Measurements from ENCODE around the gene PPIE.
"Not testable (repeated sequence)": the region's sequence is repeated elsewhere in the genome, so short reads cannot be mapped to it uniquely, and the experiment has no call there.

The PPIE gene

DNA sequence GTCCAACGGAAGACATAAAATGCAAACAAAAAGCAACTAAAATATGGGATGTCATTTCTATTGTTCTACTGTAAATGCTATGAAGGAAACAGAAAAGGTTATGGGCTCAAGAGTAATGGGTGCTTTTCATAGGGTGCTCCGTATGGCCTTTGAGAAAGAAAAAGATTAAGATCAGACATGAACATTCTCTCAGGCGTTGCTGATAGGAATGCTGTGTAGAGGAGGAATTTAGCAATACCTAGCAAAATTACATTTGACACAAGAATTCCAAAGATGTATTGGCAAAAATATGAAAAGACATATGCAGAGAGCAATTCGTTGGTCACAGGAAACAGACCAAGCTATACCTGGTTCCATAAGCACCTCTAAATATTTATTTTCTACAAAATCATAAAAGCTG, 38.2 kb downstream of the PPIE start:
- Mint-ChIP-seq H3K36me3 (no peaks in the 10 kb centered on the region), H3K27ac (peak overlapping the region; percentile 76), H3K9me3 (no peaks in the 10 kb centered on the region), H3K4me1 (peaks cover 34% of the 10 kb centered on the region), H3K4me3 (no peak overlapping the region), H3K27me3 (no peaks in the 10 kb centered on the region)
- ATAC-seq, result no peak

DNA sequence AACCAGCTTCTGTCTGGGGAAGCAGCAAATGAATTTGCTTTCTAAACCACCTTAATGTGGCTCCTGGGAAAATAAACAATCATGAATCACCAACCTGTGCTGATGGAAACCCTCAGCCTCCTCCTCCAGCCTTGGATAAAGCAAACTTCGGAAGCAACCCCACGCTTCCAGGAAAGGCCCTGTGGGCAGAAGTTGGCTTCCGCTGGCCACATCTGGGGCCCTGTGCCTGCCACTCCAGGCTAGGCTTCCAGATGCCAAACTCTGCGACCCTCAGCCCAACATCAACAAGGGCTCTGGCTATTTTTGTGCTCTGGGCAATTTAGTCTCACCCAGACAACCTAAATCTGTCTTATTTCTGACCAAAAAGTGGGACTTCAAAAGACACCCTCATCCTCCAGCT, 38.6 kb downstream of the PPIE start:
- no peaks in the 10 kb centered on the region for H3K27me3 Mint-ChIP-seq
- no peak overlapping the region for H3K27ac Mint-ChIP-seq
- no peak for ATAC-seq
- H3K36me3 Mint-ChIP-seq, result no peaks in the 10 kb centered on the region
- no peak overlapping the region for H3K4me3 Mint-ChIP-seq
- no peaks in the 10 kb centered on the region for H3K9me3 Mint-ChIP-seq
- H3K4me1 Mint-ChIP-seq, result peaks cover 34% of the 10 kb centered on the region

DNA sequence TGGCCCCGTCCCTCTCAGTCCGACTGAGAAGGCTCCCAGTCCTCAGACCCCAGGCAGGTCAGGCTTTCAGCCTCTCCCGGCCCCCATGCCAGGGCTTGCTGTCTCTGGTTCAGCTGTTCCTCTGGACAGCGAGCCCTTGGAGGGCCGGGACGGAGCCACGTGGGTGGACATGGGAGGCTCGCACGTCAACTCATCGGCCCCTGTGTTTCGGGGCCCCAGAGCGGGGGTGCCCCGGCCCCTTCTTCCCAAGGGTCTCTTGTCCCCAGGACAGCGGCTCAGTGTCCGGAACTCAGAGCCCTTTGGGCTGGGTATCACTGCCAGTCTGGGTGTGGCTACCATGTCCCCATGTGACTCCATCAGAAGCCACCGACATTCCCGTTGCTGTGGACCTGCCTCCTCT, 39.2 kb downstream of the PPIE start:
- H3K36me3 Mint-ChIP-seq, ATAC-seq, H3K4me3 Mint-ChIP-seq, H3K9me3 Mint-ChIP-seq, H3K27ac Mint-ChIP-seq, H3K27me3 Mint-ChIP-seq: not testable (repeated sequence)
- peaks cover 34% of the 10 kb centered on the region for H3K4me1 Mint-ChIP-seq

DNA sequence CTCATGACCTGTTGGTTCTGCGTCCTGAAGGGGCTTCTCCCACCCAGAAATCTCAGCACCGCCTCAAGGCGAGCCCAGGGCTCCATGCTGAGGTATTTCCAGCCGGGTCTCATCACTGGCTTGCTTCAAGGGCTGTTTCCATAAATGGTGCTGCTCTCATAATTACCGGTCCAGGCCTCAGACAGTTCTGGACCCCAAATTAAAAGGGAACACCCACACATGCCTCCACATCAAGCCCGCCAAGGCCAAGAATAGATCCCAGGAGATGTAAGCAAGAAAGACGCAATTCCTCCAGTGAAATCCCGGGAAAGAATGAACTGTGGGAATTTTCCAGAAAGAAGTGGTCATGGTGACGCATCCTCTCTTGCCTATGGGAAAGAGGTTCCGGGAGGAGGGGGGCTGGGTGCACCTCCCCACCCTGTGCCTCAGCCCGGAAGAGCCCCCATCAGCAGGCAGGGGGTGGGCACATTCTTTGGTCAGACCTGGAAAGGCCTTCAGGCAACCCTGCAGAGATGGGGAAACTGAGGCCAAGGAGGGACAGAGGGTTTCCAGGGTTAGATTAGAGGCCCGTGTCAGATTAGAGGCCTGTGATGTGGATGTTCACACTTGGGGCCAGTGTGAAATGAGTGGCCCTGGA, 39.9 kb downstream of the PPIE start:
- H3K36me3 Mint-ChIP-seq, H3K27me3 Mint-ChIP-seq, ATAC-seq, H3K9me3 Mint-ChIP-seq, H3K27ac Mint-ChIP-seq, H3K4me3 Mint-ChIP-seq: not testable (repeated sequence)
- peaks cover 34% of the 10 kb centered on the region for H3K4me1 Mint-ChIP-seq

DNA sequence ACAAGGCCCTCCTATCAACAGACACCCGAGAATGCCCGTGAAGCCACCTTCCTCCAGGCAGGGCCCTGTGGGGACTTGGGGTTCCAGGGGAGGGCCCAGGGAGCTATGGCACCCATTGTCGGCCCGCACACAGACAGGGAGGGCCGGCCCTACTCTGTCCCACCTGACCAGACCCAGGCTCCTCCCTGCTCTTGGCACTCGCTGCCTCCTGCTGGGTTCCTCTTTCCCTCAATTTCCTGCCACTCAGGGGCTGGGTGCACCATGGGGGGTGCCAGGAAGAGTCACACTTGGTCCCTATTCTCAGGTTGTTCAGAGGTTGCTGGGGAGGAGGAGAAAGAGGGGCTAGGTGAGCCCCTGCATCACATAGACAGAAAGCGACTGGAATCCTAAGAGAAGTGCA, 40.5 kb downstream of the PPIE start:
- no peak for ATAC-seq
- Mint-ChIP-seq H3K27me3 (no peaks in the 10 kb centered on the region), H3K4me3 (no peak overlapping the region), H3K9me3 (no peaks in the 10 kb centered on the region), H3K27ac (peak overlapping the region; percentile 6), H3K4me1 (peaks cover 34% of the 10 kb centered on the region), H3K36me3 (peaks cover 12% of the 10 kb centered on the region)

DNA sequence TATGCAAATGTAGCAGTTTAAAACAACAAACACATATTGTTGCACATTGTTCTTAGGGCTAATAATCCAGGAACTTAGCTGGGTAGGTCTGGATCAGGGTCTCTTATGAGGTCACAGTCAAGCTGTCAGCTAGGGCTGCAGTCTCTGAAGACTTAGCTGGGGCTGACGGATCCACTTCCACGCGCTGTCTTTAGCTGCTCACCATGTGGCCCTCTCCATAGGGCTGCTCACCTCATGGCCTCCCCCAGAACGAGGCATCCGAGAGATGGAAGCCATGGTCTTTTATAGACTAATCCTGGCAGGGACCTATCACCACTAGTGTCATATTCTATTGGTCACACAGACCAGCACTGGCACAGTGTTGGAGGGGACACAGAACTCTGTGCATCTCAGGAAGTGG, 41.1 kb downstream of the PPIE start:
- peaks cover 34% of the 10 kb centered on the region for H3K4me1 Mint-ChIP-seq
- ATAC-seq, result no peak
- no peaks in the 10 kb centered on the region for H3K27me3 Mint-ChIP-seq
- H3K9me3 Mint-ChIP-seq, result no peaks in the 10 kb centered on the region
- peaks cover 12% of the 10 kb centered on the region for H3K36me3 Mint-ChIP-seq
- H3K4me3 Mint-ChIP-seq, result no peak overlapping the region
- no peak overlapping the region for H3K27ac Mint-ChIP-seq

DNA sequence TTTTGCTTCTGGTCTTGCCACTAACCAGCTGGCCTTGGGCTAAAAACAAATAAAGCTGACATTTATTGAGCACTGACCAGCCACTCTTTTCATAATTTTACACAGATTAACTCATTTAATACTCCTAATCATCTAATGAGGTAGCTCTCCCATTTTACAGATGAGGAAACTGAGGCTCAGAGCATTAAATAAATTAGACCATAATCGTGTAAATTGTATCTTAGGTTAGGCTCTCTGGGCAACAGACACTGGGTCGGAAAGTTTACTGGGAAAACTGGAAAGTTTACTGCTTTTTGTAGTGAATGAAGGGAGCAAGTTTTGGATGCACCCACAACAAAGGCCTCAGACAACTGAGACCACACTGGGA, 42.6 kb downstream of the PPIE start:
- Mint-ChIP-seq H3K4me3 (no peak overlapping the region), H3K36me3 (peaks cover 12% of the 10 kb centered on the region), H3K9me3 (no peaks in the 10 kb centered on the region), H3K27ac (no peak overlapping the region), H3K4me1 (peaks cover 27% of the 10 kb centered on the region), H3K27me3 (no peaks in the 10 kb centered on the region)
- no peak for ATAC-seq

DNA sequence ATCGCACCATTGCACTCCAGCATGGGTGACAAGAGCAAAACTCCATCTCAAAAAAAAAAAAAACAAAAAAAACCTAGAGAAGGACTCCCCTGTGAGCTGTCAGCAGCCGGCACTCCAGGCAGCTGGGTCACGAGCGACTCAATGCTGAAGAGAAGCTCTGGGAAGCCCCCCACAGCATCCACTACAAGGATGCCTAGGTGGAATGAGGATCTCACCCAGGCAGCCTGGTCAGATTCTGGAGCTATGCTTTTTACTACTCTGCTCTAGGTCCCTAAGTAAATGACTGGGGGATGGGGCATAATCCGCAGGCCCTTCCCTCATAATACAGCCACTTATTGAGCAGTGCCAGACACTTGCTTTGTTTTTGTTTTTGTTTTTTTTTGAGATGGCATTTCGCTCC, 43.4 kb downstream of the PPIE start:
- no peak for ATAC-seq
- H3K27ac Mint-ChIP-seq, result no peak overlapping the region

DNA sequence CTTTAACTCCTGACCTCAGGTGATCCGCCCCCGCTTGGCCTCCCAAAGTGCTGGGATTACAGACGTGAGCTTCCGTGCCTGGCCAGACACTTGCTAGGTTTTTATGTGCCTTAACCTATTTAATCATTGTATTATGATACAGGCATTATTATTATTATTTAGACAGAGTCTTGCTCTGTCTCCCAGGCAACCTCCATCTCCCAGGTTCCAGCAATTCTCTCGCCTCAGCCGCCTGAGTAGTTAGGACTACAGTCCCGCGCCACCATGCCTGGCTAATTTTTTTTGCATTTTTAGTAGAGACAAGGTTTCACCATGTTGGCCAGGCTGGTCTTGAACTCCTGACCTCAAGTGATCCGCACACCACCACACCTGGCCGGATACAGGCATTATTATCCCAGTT, 44.0 kb downstream of the PPIE start:
- H3K27me3 Mint-ChIP-seq, ATAC-seq, H3K27ac Mint-ChIP-seq, H3K9me3 Mint-ChIP-seq, H3K4me3 Mint-ChIP-seq: not testable (repeated sequence)
- Mint-ChIP-seq H3K36me3 (peaks cover 12% of the 10 kb centered on the region), H3K4me1 (peaks cover 27% of the 10 kb centered on the region)

More for the DNA sequence above, 43.4 kb downstream of the PPIE start:
- Mint-ChIP-seq H3K27me3 (no peaks in the 10 kb centered on the region), H3K36me3 (peaks cover 12% of the 10 kb centered on the region), H3K9me3 (no peaks in the 10 kb centered on the region), H3K4me3 (no peak overlapping the region), H3K4me1 (peaks cover 27% of the 10 kb centered on the region)

DNA sequence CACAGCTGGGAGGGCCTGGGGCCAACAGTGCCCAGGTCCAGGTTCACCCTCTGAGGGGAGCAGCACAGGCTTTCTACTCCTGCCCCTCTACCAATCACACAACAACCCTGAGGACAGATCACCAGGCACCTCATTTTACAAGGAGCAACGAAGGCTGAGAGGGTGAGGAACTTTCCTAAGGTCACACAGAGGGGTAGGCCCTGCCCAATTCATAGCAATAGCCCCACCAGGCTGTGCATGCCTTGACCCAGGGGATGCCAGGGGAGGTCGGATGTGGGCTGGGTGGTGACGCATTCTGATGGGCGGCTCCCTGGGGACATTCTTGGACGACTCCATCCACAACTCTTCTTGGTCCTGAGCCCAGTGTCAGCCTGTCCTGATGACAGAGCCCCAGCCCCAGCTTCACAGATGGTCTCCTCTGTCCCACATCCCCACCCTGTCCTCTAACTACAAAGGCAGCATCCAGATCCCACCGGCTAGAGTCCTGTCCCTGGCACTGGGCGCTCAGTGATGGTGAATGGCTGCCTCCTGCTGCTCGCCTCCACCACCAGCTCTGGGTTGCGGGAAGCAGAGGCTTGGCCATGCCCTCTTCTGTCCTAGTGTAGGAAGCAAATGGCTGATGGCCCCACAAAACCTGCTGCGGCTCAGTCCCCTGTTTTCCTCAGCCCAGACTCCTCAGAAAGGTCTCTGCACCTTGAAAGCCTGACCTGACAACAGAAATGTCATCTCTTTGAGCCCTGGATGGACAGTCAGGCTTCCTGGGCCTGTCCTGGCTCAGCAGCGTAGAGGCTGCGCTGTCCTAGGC, 47.8 kb downstream of the PPIE start:
- Mint-ChIP-seq H3K36me3 (peaks cover 12% of the 10 kb centered on the region), H3K4me1 (peaks cover 32% of the 10 kb centered on the region), H3K4me3 (peak overlapping the region; percentile 69), H3K27ac (peak overlapping the region; percentile 39)
- not testable (repeated sequence) for H3K9me3 Mint-ChIP-seq, H3K27me3 Mint-ChIP-seq
- peak; percentile 44 for ATAC-seq

DNA sequence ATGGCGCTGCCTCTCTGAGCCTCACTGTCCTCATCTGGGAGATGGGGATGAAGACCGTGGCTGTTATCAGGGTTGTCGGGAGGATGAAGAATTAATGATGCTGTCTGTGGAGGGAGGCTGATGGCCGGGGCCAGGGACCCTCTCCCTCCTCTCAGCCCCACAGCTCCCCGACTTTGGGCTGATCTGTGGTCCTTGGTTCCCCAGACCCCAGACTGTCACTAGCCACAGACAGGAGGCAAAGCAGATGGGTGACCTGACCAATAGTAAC, 48.4 kb downstream of the PPIE start:
- H3K27me3 Mint-ChIP-seq, ATAC-seq, H3K9me3 Mint-ChIP-seq: not testable (repeated sequence)
- Mint-ChIP-seq H3K27ac (peak overlapping the region; percentile 39), H3K4me3 (peak overlapping the region; percentile 69), H3K4me1 (peaks cover 34% of the 10 kb centered on the region), H3K36me3 (peaks cover 12% of the 10 kb centered on the region)

DNA sequence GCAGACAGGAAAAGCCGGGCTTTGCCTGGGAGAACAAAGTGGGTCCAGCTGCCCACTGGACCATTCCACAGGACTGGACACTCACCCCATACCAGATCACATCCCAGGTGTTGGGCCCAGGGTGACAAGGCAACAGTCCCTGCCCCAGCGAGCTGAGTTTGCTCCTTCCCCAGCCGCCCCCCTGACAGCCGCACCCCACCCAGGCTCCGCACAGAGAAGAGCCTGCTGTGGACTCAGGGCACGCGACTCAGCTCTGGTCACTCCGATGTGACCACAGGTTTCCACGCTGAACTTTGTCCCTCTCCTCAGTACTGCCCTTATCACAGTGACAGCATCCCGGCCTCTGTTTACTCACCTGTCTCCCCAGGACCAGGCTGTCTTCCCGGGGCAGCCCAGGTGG, 48.8 kb downstream of the PPIE start:
- H3K4me1 Mint-ChIP-seq, result peaks cover 38% of the 10 kb centered on the region
- H3K4me3 Mint-ChIP-seq, result peak overlapping the region; percentile 69
- peaks cover 16% of the 10 kb centered on the region for H3K36me3 Mint-ChIP-seq
- no peaks in the 10 kb centered on the region for H3K9me3 Mint-ChIP-seq
- H3K27ac Mint-ChIP-seq, result peak overlapping the region; percentile 39
- ATAC-seq, result no peak
- no peaks in the 10 kb centered on the region for H3K27me3 Mint-ChIP-seq

DNA sequence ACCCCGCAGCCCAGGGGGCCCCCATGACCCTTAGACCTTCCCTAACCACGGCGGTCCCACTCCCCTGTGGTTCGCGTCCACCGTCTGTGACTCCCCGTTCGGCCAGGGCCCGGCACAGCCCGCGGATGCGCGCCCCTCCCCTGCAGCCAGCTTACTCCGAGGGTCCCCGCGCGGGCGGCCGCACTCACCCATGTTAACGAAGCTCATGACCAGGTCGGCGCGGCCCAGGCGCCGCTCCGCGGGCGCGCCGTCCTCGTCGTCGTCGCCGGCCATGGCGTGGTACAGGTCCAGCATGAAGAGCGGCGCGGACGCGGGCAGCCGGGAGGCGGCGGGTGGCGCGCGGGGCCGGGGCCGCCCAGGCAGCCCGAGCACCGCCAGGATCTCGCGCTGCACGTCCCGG, 49.3 kb downstream of the PPIE start:
- ATAC-seq, H3K27me3 Mint-ChIP-seq, H3K9me3 Mint-ChIP-seq: not testable (repeated sequence)
- peak overlapping the region; percentile 69 for H3K4me3 Mint-ChIP-seq
- H3K4me1 Mint-ChIP-seq, result peaks cover 43% of the 10 kb centered on the region
- peaks cover 19% of the 10 kb centered on the region for H3K36me3 Mint-ChIP-seq
- peak overlapping the region; percentile 39 for H3K27ac Mint-ChIP-seq

DNA sequence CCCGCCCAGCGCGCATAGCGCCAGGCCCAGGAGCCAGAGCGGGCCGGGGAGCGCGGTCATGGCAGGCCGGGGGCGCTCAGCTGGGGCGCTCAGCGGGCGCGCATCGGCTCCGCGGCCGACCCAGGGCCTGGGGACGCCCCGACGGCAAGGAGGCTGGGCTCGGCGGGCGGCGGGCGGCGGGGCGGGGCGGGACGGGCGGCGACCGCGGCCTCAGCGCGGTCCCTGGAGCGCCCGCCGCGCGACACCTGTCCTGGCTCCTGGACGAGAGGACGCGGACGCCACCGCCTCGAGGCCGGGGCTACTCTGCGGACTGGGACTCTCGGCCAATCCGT, 49.7 kb downstream of the PPIE start:
- H3K4me3 Mint-ChIP-seq, result peak overlapping the region; percentile 31
- ATAC-seq, result peak; percentile 31
- no peak overlapping the region for H3K27ac Mint-ChIP-seq
- peaks cover 19% of the 10 kb centered on the region for H3K36me3 Mint-ChIP-seq
- H3K27me3 Mint-ChIP-seq, result no peaks in the 10 kb centered on the region
- no peaks in the 10 kb centered on the region for H3K9me3 Mint-ChIP-seq
- peaks cover 47% of the 10 kb centered on the region for H3K4me1 Mint-ChIP-seq

DNA sequence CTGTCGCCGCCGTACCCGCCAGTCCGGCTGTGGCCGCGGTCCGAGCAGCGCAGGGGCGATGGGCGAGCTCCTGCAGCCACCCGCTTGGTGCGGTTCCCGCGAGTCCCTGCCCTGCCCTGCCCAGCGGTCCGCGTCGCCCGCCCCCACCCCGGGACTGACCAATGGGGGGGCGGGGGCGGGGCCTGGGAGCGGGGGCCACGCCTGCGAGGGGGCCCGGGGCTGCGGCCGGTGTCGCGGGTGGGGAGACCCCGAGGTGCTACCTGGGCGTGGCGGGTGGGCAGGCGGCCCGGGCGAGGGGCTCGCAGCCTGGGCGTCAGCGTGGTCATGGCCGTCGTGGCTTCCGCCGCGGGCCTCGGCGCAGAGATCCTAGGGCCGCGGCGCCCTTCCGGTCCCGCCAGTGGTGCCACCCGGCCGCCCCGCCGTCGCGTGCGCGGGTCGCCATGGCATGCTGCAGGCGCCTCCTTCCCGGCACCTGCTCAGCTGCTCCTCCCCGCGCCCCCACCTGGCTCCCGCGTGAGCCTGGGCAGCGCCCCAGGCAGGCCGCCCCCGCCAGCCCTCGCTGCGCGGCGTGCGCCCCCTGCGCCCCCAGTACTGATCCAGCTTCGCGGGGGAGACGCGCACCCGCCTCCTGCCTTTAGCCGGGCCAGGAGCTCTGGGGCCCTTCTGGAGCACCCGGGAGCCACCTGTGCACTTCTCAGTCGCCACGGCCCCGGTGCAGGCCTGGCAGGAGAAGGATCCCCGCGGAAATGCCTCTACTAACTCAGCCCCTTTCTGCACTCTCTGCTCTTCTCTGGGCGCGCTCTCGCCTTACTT, 50.3 kb downstream of the PPIE start, which contains the start of gene BMP8B:
Gene BMP8B, minus strand, starts transcription at position 108 of the 813 bp plus-strand sequence. CDS start 380 bp downstream, outside the sequence.
- peak; percentile 87 for ATAC-seq
- Mint-ChIP-seq H3K36me3 (peaks cover 18% of the 10 kb centered on the region), H3K4me1 (peaks cover 52% of the 10 kb centered on the region), H3K9me3 (no peaks in the 10 kb centered on the region), H3K27ac (peak within 1 kb of the TSS; percentile 90), H3K27me3 (no peaks in the 10 kb centered on the region), H3K4me3 (peak within 1 kb of the TSS; percentile 82)
